Breast epithelium (tissue), 4 donors: ENCODE data around the gene RBM5. TPM values are rescaled to one million over a fixed set of nuclear protein-coding genes. Genes with fewer than 3 reads are reported as not detected.

Source experiments
- DNase-seq, 2 donors: peaks; one replicate each; pipeline ENCODE4 v3.0.0-alpha.2; 2019; ENCODE audit warnings: low spot score in 2 of 2
- H3K27ac ChIP-seq, 2 donors: fragments of 200-600 bp; sonication (generic) in 1 of 2; one replicate each; pipeline ENCODE4 v1.5.1; 2016 to 2019; ENCODE audit warnings: mild to moderate bottlenecking in 1 of 2
- H3K27me3 ChIP-seq, 2 donors: fragments of 200-600 bp; sonication (generic) in 1 of 2; one replicate each; pipeline versions ENCODE4 v1.5.1 to v1.6.0; 2017 to 2019; ENCODE audit warnings: control low read depth in 1 of 2, mild to moderate bottlenecking in 1 of 2
- H3K36me3 ChIP-seq: fragments of 200-600 bp; one replicate; pipeline ENCODE4 v1.5.1; 2019
- H3K4me1 ChIP-seq, 2 donors: fragments of 200-600 bp; sonication (generic); one replicate each; pipeline ENCODE4 v1.5.1; 2016 to 2019; ENCODE audit warnings: control low read depth in 1 of 2
- H3K4me3 ChIP-seq, 3 donors: fragments of 200-600 bp; sonication (generic); 1 replicate in 2 of 3; 2 replicates in 1 of 3; pipeline ENCODE4 v1.5.1; 2016 to 2019; ENCODE audit warnings: mild to moderate bottlenecking in 3 of 3, moderate library complexity in 2 of 3
- H3K9me3 ChIP-seq, 2 donors: fragments of 200-600 bp; sonication (generic) in 1 of 2; one replicate each; pipeline ENCODE4 v1.5.1; 2016 to 2019; ENCODE audit warnings: control low read depth in 1 of 2
- CTCF ChIP-seq, 3 donors: fragments of 450-650 bp; IDR thresholded peaks; one replicate each; pipeline ENCODE4 v1.5.1; 2016 to 2017; ENCODE audit warnings: antibody characterized with exemption in 3 of 3, mild to moderate bottlenecking in 3 of 3, moderate library complexity in 3 of 3
- POLR2A ChIP-seq: fragments of 450-650 bp; IDR thresholded peaks from one replicate; pipeline ENCODE4 v1.6.1; 2016; ENCODE audit warnings: antibody characterized with exemption, mild to moderate bottlenecking, moderate library complexity
- POLR2AphosphoS5 ChIP-seq, 3 donors: sonication (generic); formaldehyde crosslinking; IDR thresholded peaks; one replicate each; pipeline ENCODE4 v1.6.1; 2017; ENCODE audit warnings: antibody characterized with exemption in 3 of 3
- intact Hi-C: fragments of 100-400 bp; cut with DNase I; formaldehyde crosslinking; loops from one replicate; pipeline ENCODE4 v1.15.1; 2023; ENCODE audit warnings: low total_unique reads
- total RNA-seq, 3 donors: library from RNA; depleted of rRNA; stranded (reverse); fragments of >200 nt; gene quantifications; one replicate each; pipeline ENCODE4 v1.1.0, GENCODE V29; 2016

Gene RBM5
- total RNA-seq, 3 donors from 2014 or later: 214 to 343 (median 296) TPM

GRCh38 chr3:50112462-50112861, 23.7 kb downstream of the RBM5 start:
- peaks cover 19% of the 10 kb centered on the region for H3K36me3 ChIP-seq
- H3K4me3 ChIP-seq: no peak overlapping the region
- DNase-seq: no peak
- H3K4me1 ChIP-seq: no peaks in the 10 kb centered on the region
- intact Hi-C loops: no loop called here
- no peaks in the 10 kb centered on the region for H3K27me3 ChIP-seq
- TF ChIP-seq CTCF (IDR thresholded peaks at IDR 0.05) (no peak), POLR2A (no peak), POLR2AphosphoS5 (IDR thresholded peaks at IDR 0.05) (no peak)
- H3K9me3 ChIP-seq: no peaks in the 10 kb centered on the region
- no peak overlapping the region for H3K27ac ChIP-seq

- intact Hi-C loops: no loop called here
- H3K27ac ChIP-seq: no peak overlapping the region
- peaks cover 8% of the 10 kb centered on the region for H3K36me3 ChIP-seq
- TF ChIP-seq CTCF (IDR thresholded peaks at IDR 0.05) (no peak), POLR2AphosphoS5 (IDR thresholded peaks at IDR 0.05) (no peak), POLR2A (no peak)
- H3K9me3 ChIP-seq: no peaks in the 10 kb centered on the region
- no peak overlapping the region for H3K4me3 ChIP-seq
- H3K4me1 ChIP-seq: peaks cover 0 to 4% of the 10 kb centered on the region in 2 donors
- no peak for DNase-seq
- no peaks in the 10 kb centered on the region for H3K27me3 ChIP-seq
These were observed 28.4 kb downstream of the RBM5 start for GRCh38 chr3:50117120-50117519.

- Histone ChIP-seq H3K9me3 (no peaks in the 10 kb centered on the region), H3K27ac (no peak overlapping the region), H3K4me3 (no peak overlapping the region), H3K36me3 (peaks cover 8% of the 10 kb centered on the region), H3K4me1 (peaks cover 0 to 4% of the 10 kb centered on the region in 2 donors), H3K27me3 (no peaks in the 10 kb centered on the region)
- TF ChIP-seq POLR2AphosphoS5 (IDR thresholded peaks at IDR 0.05) (no peak), CTCF (IDR thresholded peaks at IDR 0.05) (no peak), POLR2A (no peak)
- no peak for DNase-seq
- intact Hi-C loops: no loop called here
These were observed 29.5 kb downstream of the RBM5 start for GRCh38 chr3:50118237-50118636.

GRCh38 chr3:50119786-50120185, 31.1 kb downstream of the RBM5 start:
- intact Hi-C loops: loop anchor here (10.0 kb wide), 1 partner anchor 65 kb away; no protein-coding TSS in a partner anchor
- Histone ChIP-seq H3K27me3 (no peaks in the 10 kb centered on the region), H3K4me1 (peaks cover 7 to 13% of the 10 kb centered on the region in 2 donors), H3K36me3 (no peaks in the 10 kb centered on the region), H3K4me3 (no peak overlapping the region), H3K27ac (no peak overlapping the region), H3K9me3 (no peaks in the 10 kb centered on the region)
- DNase-seq: no peak
- TF ChIP-seq CTCF (IDR thresholded peaks at IDR 0.05) (no peak), POLR2A (no peak), POLR2AphosphoS5 (IDR thresholded peaks at IDR 0.05) (no peak)

- no peak overlapping the region for H3K4me3 ChIP-seq
- intact Hi-C loops: loop anchor here (10.0 kb wide), 1 partner anchor 64 kb away; no protein-coding TSS in a partner anchor
- TF ChIP-seq CTCF (IDR thresholded peaks at IDR 0.05): no peak
- no peak for TF ChIP-seq POLR2AphosphoS5 (IDR thresholded peaks at IDR 0.05)
- no peak for TF ChIP-seq POLR2A
- DNase-seq: no peak
- H3K27me3 ChIP-seq: no peaks in the 10 kb centered on the region
- no peak overlapping the region for H3K27ac ChIP-seq
- peaks cover 14% of the 10 kb centered on the region in 2 donors for H3K4me1 ChIP-seq
- H3K36me3 ChIP-seq: no peaks in the 10 kb centered on the region
- no peaks in the 10 kb centered on the region for H3K9me3 ChIP-seq
These were observed 31.8 kb downstream of the RBM5 start for GRCh38 chr3:50120364-50121071.
